Right lobe of liver (tissue), 4 donors: ENCODE measurements around the gene PCNX1.

Source experiments
- CTCF ChIP-seq, 4 donors: fragments of 200-600 bp in 3 of 4; fragments of 450-650 bp in 1 of 4; IDR thresholded peaks; one replicate each; pipeline versions ENCODE4 v1.5.1 to v1.8.0; 2016 to 2022; ENCODE audit warnings: antibody characterized with exemption in 4 of 4, mild to moderate bottlenecking in 2 of 4
- POLR2A ChIP-seq: fragments of 450-650 bp; IDR thresholded peaks from one replicate; pipeline ENCODE4 v1.6.1; 2017; ENCODE audit warnings: antibody characterized with exemption, mild to moderate bottlenecking
- donor health status: DM: no; HTN: no; CAD: no.
- donor health status: DM: no; HTN: no; CAD: no.
- donor health status: DM: no; HTN: yes; CAD: no.

- TF ChIP-seq CTCF (IDR thresholded peaks at IDR 0.05) (no peak), POLR2A (no peak)
Measured at GRCh38 chr14:71163842-71164629, 256.8 kb downstream of the PCNX1 start.
